Neural crest cell (in vitro differentiated cells): ENCODE results near the gene LBHD2. TPM values are rescaled to one million over a fixed set of nuclear protein-coding genes. Genes with fewer than 3 reads are reported as not detected.

Experiments
- DNase-seq: peaks from one replicate; pipeline ENCODE4 v3.0.0; 2021; ENCODE audit warnings: low read depth, mixed read lengths, low spot score
- H3K27ac Mint-ChIP-seq: one replicate; pipeline ENCODE4 v1.8.0; 2021; ENCODE audit warnings: mild to moderate bottlenecking, mixed read lengths; ENCODE audit not compliant: unreplicated experiment
- H3K27me3 Mint-ChIP-seq: 2 replicates; pipeline ENCODE4 v1.8.0; 2021; ENCODE audit warnings: low read depth, mild to moderate bottlenecking, mixed read lengths
- H3K36me3 Mint-ChIP-seq: 2 replicates; pipeline ENCODE4 v1.8.0; 2021; ENCODE audit warnings: low read depth, mild to moderate bottlenecking, mixed read lengths
- H3K4me1 Mint-ChIP-seq: 2 replicates; pipeline ENCODE4 v1.8.0; 2021; ENCODE audit warnings: mixed read lengths
- H3K4me3 Mint-ChIP-seq: one replicate; pipeline ENCODE4 v1.8.0; 2021; ENCODE audit warnings: mild to moderate bottlenecking, mixed read lengths
- H3K9me3 Mint-ChIP-seq: 2 replicates; pipeline ENCODE4 v1.8.0; 2021; ENCODE audit warnings: mixed read lengths
- CTCF ChIP-seq: fragments of 200-600 bp; sonication (generic); conservative IDR thresholded peaks from 2 replicates; pipeline ENCODE4 v1.5.0; 2021; ENCODE audit warnings: antibody characterized with exemption, mild to moderate bottlenecking
- total RNA-seq: library from RNA; stranded (reverse); gene quantifications from 2 replicates; pipeline ENCODE4 v1.2.1, GENCODE V29; 2021

Gene LBHD2
- total RNA-seq, 1 donor from 2014 or later, result not detected

- no peak for DNase-seq
- peaks cover 66% of the 10 kb centered on the region for H3K27me3 Mint-ChIP-seq
- H3K4me3 Mint-ChIP-seq, result peak overlapping the region; percentile 57
- no peak overlapping the region for H3K27ac Mint-ChIP-seq
- no peak for TF ChIP-seq CTCF
- no peaks in the 10 kb centered on the region for H3K36me3 Mint-ChIP-seq
- peaks cover 7% of the 10 kb centered on the region for H3K4me1 Mint-ChIP-seq
- no peaks in the 10 kb centered on the region for H3K9me3 Mint-ChIP-seq
Observed at GRCh38 chr14:103125098-103126070, 41.4 kb downstream of the LBHD2 start.

- Mint-ChIP-seq H3K9me3 (no peaks in the 10 kb centered on the region), H3K27ac (no peak overlapping the region)
- no peak for TF ChIP-seq CTCF
Observed at GRCh38 chr14:103126088-103126872, 42.3 kb downstream of the LBHD2 start.

GRCh38 chr14:103126873-103127304 lies 42.9 kb downstream of the LBHD2 start:
- Mint-ChIP-seq H3K36me3 (no peaks in the 10 kb centered on the region), H3K27ac (no peak overlapping the region), H3K9me3 (no peaks in the 10 kb centered on the region), H3K27me3 (peaks cover 53% of the 10 kb centered on the region), H3K4me3 (no peak overlapping the region), H3K4me1 (peaks cover 7% of the 10 kb centered on the region)
- TF ChIP-seq CTCF, result peak; percentile 53
- DNase-seq, result peak; percentile 52

More at GRCh38 chr14:103126088-103126872, 42.3 kb downstream of the LBHD2 start:
- DNase-seq, result no peak
- H3K36me3 Mint-ChIP-seq, result no peaks in the 10 kb centered on the region
- H3K27me3 Mint-ChIP-seq, result peaks cover 57% of the 10 kb centered on the region
- H3K4me1 Mint-ChIP-seq, result peaks cover 7% of the 10 kb centered on the region
- peak overlapping the region; percentile 57 for H3K4me3 Mint-ChIP-seq

- Mint-ChIP-seq H3K4me3 (no peak overlapping the region), H3K27me3 (peaks cover 48% of the 10 kb centered on the region), H3K9me3 (no peaks in the 10 kb centered on the region), H3K27ac (no peak overlapping the region), H3K36me3 (no peaks in the 10 kb centered on the region), H3K4me1 (peaks cover 4% of the 10 kb centered on the region)
- TF ChIP-seq CTCF, result no peak
- no peak for DNase-seq
Observed at GRCh38 chr14:103127356-103127755, 43.3 kb downstream of the LBHD2 start.

- peak overlapping the region; percentile 23 for H3K4me3 Mint-ChIP-seq
- no peaks in the 10 kb centered on the region for H3K36me3 Mint-ChIP-seq
- no peak for DNase-seq
- H3K4me1 Mint-ChIP-seq, result peaks cover 4% of the 10 kb centered on the region
- H3K27me3 Mint-ChIP-seq, result peaks cover 43% of the 10 kb centered on the region
- no peak for TF ChIP-seq CTCF
- H3K27ac Mint-ChIP-seq, result no peak overlapping the region
- H3K9me3 Mint-ChIP-seq, result no peaks in the 10 kb centered on the region
Observed at GRCh38 chr14:103127861-103128598, 44.0 kb downstream of the LBHD2 start.
